Endothelial cell of umbilical vein (primary cell): ENCODE data around the gene HP1BP3. TPM values are rescaled to one million over a fixed set of nuclear protein-coding genes. Genes with fewer than 3 reads are reported as not detected.

Experiments used
- BruUV-seq: library from RNA; stranded (reverse); fragments of 400-500 nt; replicated peaks from 2 replicates; lab custom pipeline; 2021; lab: Mats Ljungman, UMichigan
- CTCF ChIA-PET: fragments of 300-600, 350-600 bp; sonication (Branson Sonifier 250); formaldehyde crosslinking; loops from one replicate; lab custom pipeline; 2021; ENCODE audit warnings: antibody characterized with exemption, inconsistent platforms; lab: Charles Lee
- POLR2A ChIA-PET: fragments of 300-600, 350-600 bp; sonication (Branson Sonifier 250); formaldehyde crosslinking; loops from one replicate; lab custom pipeline; 2021; ENCODE audit warnings: antibody characterized with exemption, inconsistent platforms; lab: Charles Lee
- DNase-seq: peaks from one replicate; pipeline ENCODE4 v3.0.0-alpha.2; 2011; ENCODE audit warnings: low read depth, low spot score
- FAIRE-seq: peaks from 2 replicates; lab custom pipeline; 2011; peaks lifted over from hg19 to GRCh38; lab: Jason Lieb, UNC
- H2AFZ ChIP-seq: 2 replicates; pipeline ENCODE4 v1.6.0; 2012; ENCODE audit warnings: low read depth, low read length, control low read depth, inconsistent platforms
- H3K27ac ChIP-seq: 2 replicates; pipeline ENCODE4 v1.5.1; 2011; ENCODE audit warnings: low read depth, mild to moderate bottlenecking, control low read depth, low read length, moderate library complexity; ENCODE audit not compliant: insufficient read depth
- H3K27me3 ChIP-seq, 2 experiments: 2 replicates each; pipeline versions ENCODE4 v1.6.0 to v1.6.1; 2011; ENCODE audit warnings: low read length in 2 of 2, mixed read lengths in 1 of 2; ENCODE audit not compliant: control insufficient read depth in 2 of 2, insufficient read depth in 2 of 2
- H3K36me3 ChIP-seq, 2 experiments: 2 replicates in 1 of 2; 3 replicates in 1 of 2; pipeline ENCODE4 v1.5.1; 2011; ENCODE audit warnings: low read length in 2 of 2, mild to moderate bottlenecking in 1 of 2, moderate library complexity in 1 of 2; ENCODE audit not compliant: control insufficient read depth in 2 of 2, insufficient read depth in 2 of 2; ENCODE audit errors: extremely low read depth in 1 of 2
- H3K4me1 ChIP-seq: 3 replicates; pipeline ENCODE4 v1.5.1; 2011; ENCODE audit warnings: mild to moderate bottlenecking, low read length; ENCODE audit not compliant: control insufficient read depth, insufficient read depth; ENCODE audit errors: extremely low read depth
- H3K4me2 ChIP-seq: 2 replicates; pipeline ENCODE4 v1.6.1; 2011; ENCODE audit warnings: low read length, control low read depth, mixed read lengths; ENCODE audit not compliant: insufficient read depth
- H3K4me3 ChIP-seq, 3 experiments: fragments of 200-600 bp in 1 of 3; sonication (generic), shearing (Covaris generic) in 1 of 3; replicated peaks in 1 of 3; 2 replicates each; pipeline ENCODE4 v1.5.1; 2011 to 2016; ENCODE audit warnings: control low read depth in 3 of 3, low read length in 3 of 3, mild to moderate bottlenecking in 2 of 3, inconsistent platforms in 1 of 3, low read depth in 1 of 3, moderate library complexity in 1 of 3; ENCODE audit not compliant: insufficient read depth in 1 of 3
- H3K79me2 ChIP-seq: 2 replicates; pipeline ENCODE4 v1.6.0; 2012; ENCODE audit warnings: low read length, inconsistent platforms; ENCODE audit not compliant: control insufficient read depth, insufficient read depth
- H3K9ac ChIP-seq: replicated peaks from 2 replicates; pipeline ENCODE3; 2011; ENCODE audit warnings: low read length, control low read depth; ENCODE audit not compliant: insufficient read depth; ENCODE audit errors: extremely low read depth
- H3K9me1 ChIP-seq: replicated peaks from 3 replicates; pipeline ENCODE4 v1.6.0; 2011; ENCODE audit warnings: mild to moderate bottlenecking, low read length; ENCODE audit not compliant: control insufficient read depth, insufficient read depth; ENCODE audit errors: extremely low read depth
- H3K9me3 ChIP-seq: replicated peaks from 2 replicates; pipeline ENCODE4 v1.5.1; 2012; ENCODE audit warnings: low read length, inconsistent platforms; ENCODE audit not compliant: control insufficient read depth, insufficient read depth
- H4K20me1 ChIP-seq: replicated peaks from 2 replicates; pipeline ENCODE3; 2011; ENCODE audit warnings: mild to moderate bottlenecking, low read length; ENCODE audit not compliant: control insufficient read depth, insufficient read depth; ENCODE audit errors: extremely low read depth
- CTCF ChIP-seq, 2 donors: IDR thresholded peaks; 1 replicate in 1 of 2; 2 replicates in 1 of 2; pipeline ENCODE4 v1.5.1; 2011; ENCODE audit warnings: low read length in 2 of 2, mild to moderate bottlenecking in 2 of 2, moderate library complexity in 2 of 2, control low read depth in 1 of 2, inconsistent platforms in 1 of 2, low read depth in 1 of 2; ENCODE audit not compliant: insufficient read depth in 1 of 2; ENCODE audit errors: extremely low read depth in 1 of 2
- EZH2 ChIP-seq: IDR thresholded peaks from 2 replicates; pipeline ENCODE4 v1.6.1; 2012; ENCODE audit warnings: borderline replicate concordance, low read depth, mild to moderate bottlenecking, moderate library complexity, low read length, inconsistent platforms; ENCODE audit not compliant: severe bottlenecking
- FOS ChIP-seq: IDR thresholded peaks from 2 replicates; pipeline ENCODE4 v1.6.1; 2011; ENCODE audit warnings: mild to moderate bottlenecking, low read length, moderate library complexity, borderline replicate concordance; ENCODE audit not compliant: insufficient read depth
- GATA2 ChIP-seq: IDR thresholded peaks from 2 replicates; pipeline ENCODE4 v1.7.0; 2011; ENCODE audit warnings: low read depth, mild to moderate bottlenecking, moderate library complexity, mixed read lengths, low read length; ENCODE audit not compliant: insufficient read length, insufficient read depth
- JUN ChIP-seq: IDR thresholded peaks from 2 replicates; pipeline ENCODE4 v1.6.1; 2011; ENCODE audit warnings: borderline replicate concordance, low read depth; ENCODE audit not compliant: insufficient read length, insufficient read depth
- MAX ChIP-seq: IDR thresholded peaks from 2 replicates; pipeline ENCODE4 v1.6.1; 2011; ENCODE audit not compliant: insufficient read depth, insufficient read length
- MYC ChIP-seq: IDR thresholded peaks from one replicate; pipeline ENCODE4 v1.6.1; 2011; ENCODE audit warnings: mild to moderate bottlenecking, low read depth, low read length
- POLR2A ChIP-seq: IDR thresholded peaks from 2 replicates; pipeline ENCODE4 v1.6.1; 2012; ENCODE audit warnings: low read depth, mild to moderate bottlenecking, control low read depth, low read length
- POLR2AphosphoS5 ChIP-seq: IDR thresholded peaks from 2 replicates; pipeline ENCODE4 v1.6.1; 2012; ENCODE audit warnings: low read depth, mild to moderate bottlenecking, control low read depth, low read length, moderate library complexity; ENCODE audit not compliant: insufficient read depth
- dilution Hi-C: fragments of 300-500 bp; cut with MboI; formaldehyde crosslinking; loops from one replicate; pipeline ENCODE4 v1.15.0; 2019; ENCODE audit warnings: low sequenced_read_pairs; ENCODE audit not compliant: extremely low pct_ligation_motif_present
- intact Hi-C: fragments of 100-400 bp; cut with micrococcal nuclease; formaldehyde crosslinking; loops from one replicate; pipeline ENCODE4 v1.10.0; 2022
- polyA plus RNA-seq, 4 experiments: library from polyadenylated mRNA; depleted of rRNA in 3 of 4; stranded (reverse) in 3 of 4; unstranded in 1 of 4; fragments of >200 nt; gene quantifications; 2 replicates each; pipeline versions ENCODE4 v1.2.1 to v1.2.3, GENCODE V29; 2011 to 2012; ENCODE audit warnings: missing spikeins in 1 of 4
- total RNA-seq: library from RNA; stranded (reverse); gene quantifications from 2 replicates; pipeline ENCODE4 v1.2.3, GENCODE V29; 2021

HP1BP3 gene
- total and polyA plus RNA-seq, 2 donors (not counting 3 experiments of a cell fraction or from before 2014, with no cell fraction given): 87.2 to 231 TPM

GRCh38 chr1:20829531-20829930 is 42.4 kb upstream of the HP1BP3 start:
- Histone ChIP-seq H3K36me3 (peaks cover 0 to 5% of the 10 kb centered on the region in 2 experiments), H4K20me1 (no peaks in the 10 kb centered on the region), H3K27ac (no peak overlapping the region), H2AFZ (no peak overlapping the region), H3K4me1 (no peaks in the 10 kb centered on the region), H3K4me2 (no peak overlapping the region), H3K9me3 (no peaks in the 10 kb centered on the region), H3K4me3 (no peak overlapping the region), H3K79me2 (no peaks in the 10 kb centered on the region), H3K9me1 (no peaks in the 10 kb centered on the region), H3K9ac (no peak overlapping the region), H3K27me3 (no peaks in the 10 kb centered on the region)
- dilution Hi-C loops (no loop called here), intact Hi-C loops (no loop called here)
- TF ChIP-seq EZH2 (no peak), MAX (no peak), CTCF (IDR thresholded peaks at IDR 0.05; ENCODE audit: extremely low read depth in 1 of 2, insufficient read depth in 1 of 2, low read depth in 1 of 2, low read length in 2 of 2) (no peak), JUN (no peak), GATA2 (no peak), POLR2AphosphoS5 (no peak), MYC (no peak), POLR2A (no peak), FOS (no peak)
- ChIA-PET CTCF (interaction anchor here (0.8 to 2.3 kb wide), 4 partner anchors 12 to 366 kb away, joined by 3 to 9 read pairs (median 4); no protein-coding TSS in a partner anchor), POLR2A (no interaction called here)
- no peak for FAIRE-seq
- DNase-seq: no peak
- no TSS peak for BruUV-seq
